GM21528 (cell line): ENCODE results near the gene KYNU.
"Not testable (repeated sequence)": the region's sequence is repeated elsewhere in the genome, so short reads cannot be mapped to it uniquely, and the experiment has no call there.

Source experiments
- ATAC-seq: cut with Tn5 transposase; IDR thresholded peaks from one replicate; pipeline ENCODE4 v1.9.1; 2021; ENCODE audit warnings: mild to moderate bottlenecking, moderate library complexity; ENCODE audit not compliant: unreplicated experiment, low FRiP score

KYNU gene

DNA sequence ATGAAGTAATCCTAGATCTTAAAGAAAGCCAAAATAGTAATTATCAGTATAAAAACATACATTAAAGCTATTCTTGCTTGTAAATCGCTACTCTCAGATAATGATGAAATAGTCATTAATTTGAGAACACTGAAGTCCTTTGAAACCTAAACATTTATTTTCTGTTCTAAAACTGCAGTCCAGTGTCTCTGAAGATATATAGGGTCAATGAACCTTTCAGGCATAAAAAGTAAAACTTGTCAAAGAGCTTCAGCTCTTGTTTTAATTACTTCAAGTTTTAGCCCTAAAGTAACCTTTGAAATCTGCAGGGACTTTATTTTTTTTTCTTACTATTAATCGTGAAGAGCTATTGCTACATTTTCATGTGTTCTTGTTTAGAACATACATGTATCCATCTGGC lies 116.3 kb downstream of the KYNU start:
- no peak for ATAC-seq

DNA sequence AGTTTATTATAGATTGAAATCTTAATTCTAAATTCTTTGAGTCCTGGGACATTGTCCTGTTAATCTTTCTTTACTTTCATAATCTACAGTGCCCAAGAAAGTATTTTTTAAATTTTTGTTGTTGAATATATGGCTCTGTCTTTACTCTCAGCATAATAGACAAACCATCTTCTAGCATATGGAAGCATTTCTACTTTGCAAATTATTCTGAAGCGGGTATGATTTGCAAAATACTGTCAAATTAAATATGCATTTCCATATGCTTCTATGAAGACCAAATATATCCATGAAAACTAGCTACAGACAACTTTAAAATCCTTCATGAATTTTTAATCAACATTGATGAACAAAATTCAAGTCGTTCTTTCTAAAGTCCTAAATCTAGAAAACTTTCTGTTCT lies 117.2 kb downstream of the KYNU start:
- ATAC-seq: no peak

DNA sequence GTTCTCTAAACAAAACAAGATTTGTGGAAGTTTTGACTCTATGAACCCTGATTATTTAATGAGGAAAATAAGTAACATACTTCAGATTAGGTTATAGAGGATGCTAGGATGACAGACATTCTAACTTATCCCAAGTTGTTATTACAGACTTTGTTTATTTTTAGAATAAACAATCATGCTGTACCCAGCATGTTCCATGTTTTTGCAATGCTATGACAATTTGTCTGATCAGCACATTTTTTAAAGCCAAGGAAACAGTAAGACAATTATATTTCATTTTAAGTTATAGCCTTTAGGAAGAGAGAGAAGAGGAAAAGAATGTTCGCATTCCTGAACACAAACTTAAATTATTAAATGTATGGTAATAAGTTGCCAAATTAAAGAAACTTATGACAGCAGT lies 119.8 kb downstream of the KYNU start:
- no peak for ATAC-seq

DNA sequence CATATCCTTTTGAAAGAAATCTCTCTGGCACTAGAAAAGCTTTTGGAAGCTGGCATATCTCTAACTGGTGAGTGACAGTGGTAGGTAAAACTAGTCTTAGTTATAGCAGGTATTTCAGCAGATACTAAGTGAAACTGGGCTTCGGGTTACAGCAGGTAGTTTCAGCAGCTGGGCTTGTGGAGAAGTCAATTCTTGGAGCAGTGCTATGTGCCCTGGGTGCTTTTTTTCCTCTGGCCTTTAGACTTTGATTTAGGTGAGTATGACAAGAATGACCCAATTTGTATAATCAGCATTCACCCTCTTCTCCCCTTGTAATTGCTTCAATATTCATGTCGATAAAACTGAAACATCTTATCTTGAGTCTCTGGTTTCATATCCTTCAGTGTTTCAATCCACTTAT lies 123.1 kb downstream of the KYNU start:
- no peak for ATAC-seq

DNA sequence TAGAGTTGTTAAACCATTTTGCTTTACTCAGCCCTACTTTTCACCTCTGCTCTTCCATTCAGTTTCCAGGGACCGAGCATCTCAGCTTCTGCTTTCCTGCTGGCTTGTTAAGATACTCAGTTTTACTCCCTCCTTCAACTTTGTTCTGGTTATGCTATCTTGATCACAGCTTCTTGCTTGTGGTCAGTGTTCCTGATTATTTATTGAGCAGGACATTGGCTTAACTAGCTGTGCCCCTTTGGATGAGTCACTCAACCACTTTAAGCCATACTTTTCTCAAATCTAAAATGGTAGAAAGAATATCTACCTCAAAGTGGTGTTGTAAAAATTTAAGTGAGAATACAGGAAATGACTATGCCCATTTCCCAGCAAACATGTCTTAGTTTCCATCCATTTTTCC lies 124.0 kb downstream of the KYNU start:
- no peak for ATAC-seq

DNA sequence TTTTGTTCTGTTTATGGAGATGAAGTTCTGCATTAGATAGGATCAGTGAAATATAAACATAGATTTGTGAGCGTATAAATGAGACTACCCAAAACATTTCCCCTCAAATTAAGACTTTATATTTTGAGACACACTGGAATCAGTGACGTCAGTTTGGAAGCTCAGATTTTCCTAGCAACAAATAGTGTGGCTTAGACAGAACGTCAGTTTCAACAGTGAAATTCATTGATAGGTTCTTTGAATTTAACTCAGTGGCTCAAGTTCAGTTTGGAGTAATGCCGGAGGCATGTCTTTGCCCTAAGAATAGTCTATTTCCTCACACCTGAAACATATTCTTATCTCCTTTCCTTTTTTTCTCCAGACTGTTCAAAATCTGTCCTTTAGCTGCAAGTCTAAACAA lies 138.2 kb downstream of the KYNU start:
- ATAC-seq: no peak

DNA sequence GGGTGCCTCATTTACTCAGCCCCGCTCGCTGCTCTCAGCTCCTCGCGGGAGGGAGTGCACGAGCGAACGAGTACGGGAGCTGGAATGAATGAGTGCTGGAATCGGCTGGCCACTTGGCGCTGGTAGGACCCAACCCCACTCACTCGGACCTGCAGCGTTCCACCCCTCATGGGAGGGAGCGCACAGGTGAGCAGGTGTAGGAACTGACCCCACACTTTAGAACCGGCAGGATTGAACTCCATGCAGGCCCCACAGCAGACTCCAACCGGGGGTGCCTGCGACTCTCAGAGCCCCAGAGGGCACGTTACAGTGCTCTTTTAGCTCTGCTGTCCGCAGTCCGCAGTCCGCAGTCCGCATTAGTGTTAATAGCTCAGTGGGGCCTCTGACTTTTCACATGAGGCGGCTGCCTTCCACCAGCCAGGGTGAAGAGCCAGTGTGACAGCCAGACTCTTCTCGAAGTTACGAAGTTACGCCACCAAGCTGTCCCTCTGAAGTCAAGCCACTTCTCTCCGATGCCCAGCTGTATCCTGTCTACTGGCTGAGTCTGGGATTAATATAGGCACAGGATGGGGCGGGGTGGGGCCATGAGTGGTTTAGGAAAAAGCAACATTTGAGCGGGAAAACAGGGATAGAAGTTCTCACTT lies 149.1 kb downstream of the KYNU start:
- no peak for ATAC-seq

DNA sequence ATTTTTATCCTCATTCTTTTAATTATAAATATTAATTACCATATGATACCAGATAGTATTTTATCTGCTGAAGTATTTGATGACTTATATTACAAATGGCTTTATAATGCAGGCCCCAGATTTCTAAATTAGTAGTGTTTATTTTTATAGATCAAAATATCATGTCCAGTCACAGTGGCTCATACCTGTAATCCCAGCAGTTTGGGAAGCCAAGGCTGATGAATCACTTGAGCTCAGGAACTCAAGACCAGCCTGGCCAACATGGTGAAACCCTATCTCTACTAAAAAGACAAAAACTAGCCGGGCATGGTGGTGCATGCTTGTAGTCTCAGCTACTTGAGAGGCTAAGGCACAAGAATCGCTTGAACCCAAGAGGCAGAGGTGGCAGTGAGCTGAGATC lies 151.7 kb downstream of the KYNU start:
- no peak for ATAC-seq

DNA sequence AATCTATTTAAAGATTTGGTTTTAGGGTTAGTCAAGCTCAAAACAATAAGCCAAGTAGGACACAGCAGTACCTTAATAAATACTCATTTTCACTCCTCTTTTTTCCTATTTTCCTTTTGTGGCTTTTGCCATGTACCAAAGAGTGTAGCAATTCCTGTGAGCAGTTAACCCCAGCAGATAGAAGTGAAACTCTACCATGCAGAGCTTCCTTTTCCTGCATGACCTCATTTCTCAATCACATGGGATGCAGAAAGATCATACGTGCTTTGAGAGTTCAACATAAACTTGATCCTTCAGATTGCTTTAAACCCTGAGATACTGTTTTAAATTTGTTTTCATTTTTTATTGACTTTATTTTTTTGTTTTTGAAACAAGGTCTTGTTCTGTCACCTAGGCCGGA lies 152.7 kb downstream of the KYNU start:
- no peak for ATAC-seq

DNA sequence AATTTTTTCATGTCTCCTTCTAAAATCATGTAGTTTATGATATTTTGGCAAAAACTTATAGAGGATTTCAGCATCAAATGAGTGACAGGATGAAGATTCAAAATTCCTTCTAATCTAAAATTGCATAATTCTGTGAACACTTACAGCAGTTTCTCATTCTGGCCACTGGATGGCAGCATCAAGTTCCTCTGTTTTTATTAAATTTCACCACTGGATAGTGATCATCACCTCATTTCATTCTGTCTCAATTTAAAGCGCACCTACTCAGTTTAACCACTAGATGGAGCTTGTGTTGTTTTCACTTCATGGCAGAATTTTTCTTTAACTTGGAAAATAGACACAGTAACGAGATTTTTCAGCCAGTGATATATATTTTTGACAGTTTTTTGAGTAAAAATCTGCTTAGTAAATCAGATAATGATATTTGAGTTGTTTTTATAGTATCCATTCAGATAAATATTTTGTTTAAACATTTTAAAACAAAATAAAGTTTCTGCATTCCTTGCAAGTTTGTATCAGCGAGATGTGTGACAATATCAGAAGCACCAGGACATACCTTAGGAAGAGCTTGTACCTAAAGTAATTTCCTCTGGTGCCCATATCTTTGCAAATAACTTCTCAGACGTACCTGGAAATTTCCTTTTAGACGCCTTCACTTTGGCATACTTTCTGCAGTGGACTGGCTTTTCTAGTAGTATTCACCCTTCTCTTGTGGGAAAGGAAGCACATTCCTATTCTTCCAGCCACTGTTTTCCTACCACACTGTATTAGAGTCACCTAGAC lies 157.0 kb downstream of the KYNU start:
- peak; percentile 87 for ATAC-seq

DNA sequence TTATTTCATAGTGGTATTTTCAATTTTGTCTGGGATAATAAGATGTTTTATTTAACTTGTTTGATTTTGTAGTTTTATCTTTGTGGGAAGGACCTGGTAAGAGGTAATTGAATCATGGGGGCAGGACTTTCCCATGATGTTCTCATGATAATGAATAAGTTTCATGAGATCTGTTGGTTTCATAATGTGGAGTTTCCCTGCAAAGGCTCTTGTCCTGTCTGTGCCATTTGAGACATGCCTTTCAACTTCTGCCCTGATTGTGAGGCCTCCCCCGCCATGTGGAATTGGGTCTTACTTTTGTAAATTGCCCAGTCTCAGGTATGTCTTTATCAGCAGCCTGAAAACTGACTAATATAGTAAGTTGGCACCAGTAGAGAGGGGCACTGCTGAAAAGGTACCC lies 174.0 kb downstream of the KYNU start:
- no peak for ATAC-seq

DNA sequence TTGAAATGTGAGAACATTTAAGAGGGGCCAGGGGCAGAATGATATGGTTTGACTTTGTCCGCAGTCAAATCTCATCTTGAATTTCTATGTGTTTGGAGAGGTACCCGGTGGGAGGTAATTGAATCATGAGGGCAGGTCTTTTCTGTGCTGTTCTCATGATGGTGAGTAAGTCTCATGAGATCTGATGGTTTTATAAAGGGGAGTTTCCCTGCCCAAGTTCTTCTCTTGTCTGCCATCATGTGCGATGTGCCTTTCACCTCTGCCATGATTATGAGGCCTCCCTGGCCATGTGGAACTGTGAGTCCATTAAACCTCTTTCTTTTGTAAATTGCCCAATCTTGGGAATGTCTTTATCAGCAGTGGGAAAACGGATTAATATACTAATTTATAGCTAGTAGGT lies 176.0 kb downstream of the KYNU start:
- ATAC-seq: not testable (repeated sequence)

DNA sequence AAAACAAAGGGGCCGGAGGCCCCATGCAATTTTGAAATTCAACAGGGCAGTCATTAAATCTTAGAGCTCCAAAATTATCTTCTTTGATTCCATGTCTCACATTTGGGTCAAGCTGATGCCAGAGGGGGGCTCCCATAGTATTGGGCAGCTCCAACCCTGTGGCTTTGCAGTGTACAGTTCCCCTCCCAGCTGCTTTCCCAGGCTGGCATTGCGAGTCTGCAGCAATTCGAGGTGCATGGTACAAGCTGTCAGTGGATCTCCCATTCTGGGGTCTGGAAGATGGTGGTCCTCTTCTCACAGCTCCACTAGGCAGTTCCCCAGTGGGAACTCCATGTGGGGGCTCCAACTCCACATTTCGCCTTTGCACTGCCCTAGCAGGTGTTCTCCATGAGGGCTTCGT lies 179.1 kb downstream of the KYNU start:
- no peak for ATAC-seq

DNA sequence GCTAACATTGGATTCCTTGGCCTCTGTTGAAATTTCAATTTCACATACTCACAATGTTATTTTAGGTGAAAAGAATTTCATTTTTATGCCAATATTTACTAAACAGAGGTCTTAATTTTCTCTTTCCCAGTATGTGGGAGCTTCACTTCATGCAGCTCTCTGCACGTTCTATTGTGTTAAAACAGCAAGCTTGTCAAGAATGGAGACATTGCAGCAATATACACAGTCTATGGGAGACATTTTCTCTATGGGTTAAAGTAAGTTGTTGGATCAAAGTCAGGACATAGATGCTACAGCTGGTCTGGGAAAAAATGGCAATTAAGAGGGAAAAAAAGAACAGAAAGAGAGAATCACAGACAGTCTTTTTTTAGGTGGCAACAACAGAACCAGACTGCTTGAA lies 181.4 kb downstream of the KYNU start:
- no peak for ATAC-seq

DNA sequence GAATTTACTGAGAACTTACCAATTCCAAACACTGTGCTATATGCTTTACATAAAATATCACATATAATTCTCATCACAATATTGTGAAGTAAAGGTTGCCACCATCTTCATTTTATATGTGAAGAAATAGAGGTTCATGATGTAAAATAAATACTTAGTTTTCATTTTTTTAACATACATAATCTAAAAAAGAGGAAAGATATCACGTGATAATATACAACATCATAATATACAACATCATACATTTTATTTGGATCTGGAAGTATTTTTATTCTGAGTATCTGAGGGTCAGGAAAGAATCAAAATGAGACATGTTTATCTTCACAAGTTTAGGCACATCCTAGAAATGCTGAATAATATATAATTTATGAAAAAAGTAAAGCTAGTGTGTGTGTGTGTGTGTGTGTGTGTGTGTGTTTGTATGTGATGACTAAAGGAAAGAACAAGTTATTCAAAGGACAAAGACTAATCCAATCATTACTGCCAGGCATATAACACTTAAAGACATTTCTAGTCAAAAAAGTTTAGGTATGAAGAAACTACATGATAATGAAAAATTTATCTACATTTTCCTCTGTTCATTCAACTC lies 186.2 kb downstream of the KYNU start:
- no peak for ATAC-seq

DNA sequence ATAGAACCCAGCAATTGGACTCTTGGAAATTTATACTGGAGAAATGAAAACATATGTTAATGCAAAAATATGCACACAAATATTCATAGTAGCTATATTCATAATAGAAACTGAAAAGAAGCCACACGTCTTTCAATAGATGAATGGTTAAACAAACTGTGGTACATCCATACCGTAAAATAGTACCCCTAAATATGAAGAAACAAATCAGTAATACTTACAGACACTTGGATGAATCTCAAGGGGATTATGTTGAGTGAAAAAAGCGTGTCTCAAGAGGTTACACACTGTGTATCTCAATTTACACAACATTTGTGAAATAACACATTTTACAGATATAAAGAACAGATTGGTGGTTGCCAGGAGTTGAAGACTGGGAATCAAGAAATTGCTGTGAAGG lies 190.6 kb downstream of the KYNU start:
- ATAC-seq: no peak

DNA sequence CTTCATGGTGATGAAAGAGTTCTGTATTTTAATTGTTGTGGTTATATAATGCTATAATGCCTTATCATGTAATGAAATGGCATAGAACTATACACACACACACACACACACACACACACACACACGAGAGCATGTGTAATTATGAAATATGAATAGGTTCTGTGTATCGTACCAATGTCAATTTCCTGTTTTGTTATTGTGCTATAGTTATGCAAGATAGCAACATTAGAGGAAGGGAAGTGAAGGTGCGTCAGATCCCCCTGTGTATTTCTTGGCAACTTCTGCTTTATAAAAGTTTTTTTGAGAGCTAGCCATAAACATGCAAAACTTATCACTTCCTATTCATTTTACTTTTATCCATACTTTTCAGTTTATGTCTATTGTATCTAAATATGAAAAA lies 191.0 kb downstream of the KYNU start:
- ATAC-seq: no peak

DNA sequence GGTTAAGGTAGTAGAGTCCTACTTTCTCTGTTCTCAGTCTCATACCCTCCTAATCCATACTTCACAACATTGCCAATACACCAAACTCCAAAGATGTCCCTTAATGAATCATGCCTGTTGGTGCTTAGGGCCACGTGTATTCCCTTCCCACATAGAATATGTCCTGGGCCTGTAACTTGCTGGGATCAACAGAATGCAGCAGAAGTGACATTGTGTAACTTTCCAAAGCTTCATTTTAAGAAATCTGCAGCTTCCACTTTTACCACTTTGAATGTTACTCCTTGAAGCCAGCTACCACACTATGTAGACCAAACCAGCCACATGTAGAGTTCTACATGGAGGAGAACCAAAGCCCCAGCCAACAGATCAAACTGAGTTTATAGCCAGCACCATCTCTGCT lies 193.2 kb downstream of the KYNU start:
- ATAC-seq: no peak

DNA sequence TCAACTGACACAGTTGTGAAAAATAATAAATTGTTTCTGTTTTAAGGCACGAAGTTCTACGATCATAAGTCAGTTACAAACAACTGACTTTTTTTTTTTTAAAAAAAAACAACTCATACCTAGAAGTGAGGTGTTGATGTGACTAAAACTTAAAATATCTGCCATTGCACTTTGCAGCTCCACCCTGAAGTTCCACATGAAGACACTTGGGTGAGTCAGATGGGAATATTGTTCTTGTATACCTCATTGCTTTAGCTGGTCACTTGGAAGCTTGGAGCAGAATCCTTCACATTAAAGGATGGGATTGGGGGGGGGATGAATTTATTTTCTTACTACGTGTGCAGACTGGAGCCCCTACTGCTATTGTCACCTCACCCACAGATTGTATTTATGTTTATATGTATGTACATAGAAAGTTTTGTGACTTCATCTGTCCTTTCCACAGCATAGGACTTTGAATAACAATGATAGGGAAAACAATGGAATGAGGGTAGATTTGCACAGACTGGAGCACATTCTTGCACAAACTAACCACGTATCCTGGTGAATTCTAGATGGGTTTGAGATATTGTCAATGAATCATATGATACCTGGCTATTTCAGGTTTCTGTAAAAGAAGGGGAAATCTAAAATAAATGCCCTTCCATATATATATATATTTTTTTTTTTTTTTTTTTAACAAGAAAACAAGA lies 193.9 kb downstream of the KYNU start:
- no peak for ATAC-seq

DNA sequence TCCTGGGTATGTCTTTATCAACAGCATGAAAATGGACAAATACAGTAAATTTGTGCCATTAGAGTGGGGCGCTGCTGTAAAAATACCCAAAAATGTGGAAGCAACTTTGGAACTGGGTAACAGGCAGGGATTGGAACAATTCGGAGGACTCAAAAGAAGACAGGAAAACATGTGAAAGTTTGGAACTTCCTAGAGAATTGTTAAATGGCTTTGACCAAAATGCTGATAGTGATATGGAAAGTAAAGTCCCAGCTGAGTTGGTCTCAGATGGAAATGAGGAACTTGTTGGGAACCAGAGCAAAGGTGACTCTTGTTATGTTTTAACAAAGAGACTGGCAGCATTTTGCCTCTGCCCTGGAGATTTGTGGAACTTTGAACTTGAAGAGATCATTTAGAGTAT lies 197.4 kb downstream of the KYNU start:
- not testable (repeated sequence) for ATAC-seq

DNA sequence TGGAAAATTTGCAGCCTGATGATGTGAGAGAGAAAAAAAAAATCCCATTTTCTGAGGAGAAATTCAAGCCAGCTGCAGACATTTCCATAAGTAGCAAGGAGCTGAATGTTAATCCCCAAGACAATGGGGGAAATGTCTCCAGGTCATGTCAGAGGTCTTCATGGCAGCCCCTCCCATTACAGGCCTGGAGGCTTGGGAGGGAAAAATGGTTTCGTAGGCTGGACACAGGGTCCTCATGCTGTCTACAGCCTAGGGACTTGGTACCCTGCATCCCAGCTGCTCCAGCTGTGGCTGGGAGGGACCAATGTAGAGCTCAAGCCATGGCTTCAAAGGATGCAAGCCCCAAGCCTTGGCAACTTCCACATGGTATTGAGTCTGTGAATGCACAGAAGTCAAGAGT lies 198.2 kb downstream of the KYNU start:
- no peak for ATAC-seq
